ENCODE data around the gene DHRSX. TPM values are rescaled to one million over a fixed set of nuclear protein-coding genes. Genes with fewer than 3 reads are reported as not detected.

Gene DHRSX
- total and polyA plus RNA-seq, 2 experiments from 2014 or later = 15.2 to 30.2 TPM

- no peak overlapping the region for H3K4me3 ChIP-seq
- H3K4me2 ChIP-seq (ENCODE audit: unreplicated experiment) = no peak overlapping the region
- in situ Hi-C loops (cut with MboI) = no loop called here
- no peaks in the 10 kb centered on the region for H3K9me2 ChIP-seq (ENCODE audit: insufficient read depth)
- H3K9me3 ChIP-seq (ENCODE audit: low read depth) = no peaks in the 10 kb centered on the region
- H3K79me2 ChIP-seq (ENCODE audit: insufficient read depth) = peaks cover 5% of the 10 kb centered on the region
- no peak overlapping the region for H2AFZ ChIP-seq
- H4K20me1 ChIP-seq (ENCODE audit: insufficient read depth) = no peaks in the 10 kb centered on the region
- H3K27ac ChIP-seq = no peak overlapping the region
- TF ChIP-seq EZH2 (IDR thresholded peaks at IDR 0.05; ENCODE audit: insufficient read depth, poor library complexity, severe bottlenecking) (no peak), EZH2phosphoT487 (IDR thresholded peaks at IDR 0.05; ENCODE audit: insufficient read depth, low read depth) (no peak)
- no peaks in the 10 kb centered on the region for H3K27me3 ChIP-seq (replicated peaks; ENCODE audit: insufficient read depth)
- no peaks in the 10 kb centered on the region for H3K36me3 ChIP-seq (ENCODE audit: low read depth)
- H3F3A ChIP-seq (ENCODE audit: insufficient read depth) = no peaks in the 10 kb centered on the region
- no peak for DNase-seq
- no peaks in the 10 kb centered on the region for H3K4me1 ChIP-seq (ENCODE audit: insufficient read depth)
- H3K9ac ChIP-seq = no peak overlapping the region
- WGBS, 2 experiments (ENCODE audit: low coverage in 1 of 2, low lambda C conversion rate in 2 of 2, missing lambda C conversion rate in 2 of 2) = 95 to 96% methylated on average over 22 of the region's 22 CpGs
Measured at GRCh38 chrX:2452317-2452784, 48.4 kb downstream of the DHRSX start.

DNA sequence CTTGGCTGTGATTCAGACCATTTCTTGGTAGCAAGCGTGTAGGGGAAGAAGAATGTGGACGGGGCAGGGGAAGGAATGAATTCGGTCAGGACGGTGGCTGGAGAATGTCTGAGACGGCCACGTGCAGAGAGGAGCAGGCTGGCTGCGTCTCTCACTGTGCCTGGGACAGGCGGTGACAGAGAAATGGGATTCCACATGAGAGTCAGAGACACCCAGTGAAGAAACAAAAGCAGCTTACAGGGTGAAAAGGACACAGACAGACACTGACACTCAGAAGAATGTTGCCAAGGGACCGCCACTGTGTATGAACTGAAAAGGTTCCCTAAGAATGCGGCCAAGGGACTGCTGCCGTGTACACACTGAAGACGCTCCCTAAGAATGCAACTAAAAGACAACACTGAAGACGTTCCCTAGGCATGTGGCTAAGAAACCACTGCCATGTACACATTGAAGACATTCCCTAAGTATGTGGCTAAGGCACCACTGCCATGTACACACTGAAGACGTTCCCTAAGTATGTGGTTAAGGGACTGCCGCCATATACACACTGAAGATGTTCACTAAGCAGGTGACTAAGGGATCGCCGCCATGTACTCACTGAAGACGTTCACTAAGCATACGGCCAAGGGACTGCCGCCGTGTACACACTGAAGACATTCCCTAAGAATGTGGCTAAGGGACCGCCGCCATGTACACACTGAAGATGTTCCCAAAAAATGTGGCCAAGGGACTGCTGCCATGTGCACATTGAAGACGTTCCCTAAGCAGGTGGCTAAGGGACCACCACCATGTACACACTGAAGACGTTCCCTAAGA, 49.1 kb downstream of the DHRSX start:
- WGBS, 2 experiments (ENCODE audit: low coverage in 1 of 2, low lambda C conversion rate in 2 of 2, missing lambda C conversion rate in 2 of 2) = 54 to 57% methylated on average over 25 of the region's 25 CpGs
- Histone ChIP-seq H3K9ac (no peak overlapping the region), H3K4me2 (ENCODE audit: unreplicated experiment) (peak overlapping the region; percentile 20)

DNA sequence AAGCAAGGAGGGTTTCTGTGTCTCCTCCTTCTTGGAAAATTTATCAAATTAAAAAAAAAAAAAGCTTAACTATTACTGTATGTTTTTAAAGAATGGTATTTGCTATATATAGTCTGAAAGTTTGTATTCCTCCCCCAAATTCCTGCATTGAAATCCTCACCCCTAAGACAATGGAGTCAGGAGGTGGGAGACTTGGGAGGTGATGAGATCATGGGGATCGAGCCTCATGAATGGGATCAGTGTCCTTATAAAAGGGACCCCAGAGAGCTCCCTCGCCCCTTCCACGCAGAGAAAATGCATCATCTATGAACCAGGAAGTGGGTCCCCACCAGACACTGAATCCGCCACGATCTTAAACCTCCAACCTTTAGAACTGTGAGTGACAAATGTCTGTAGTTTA, 50.1 kb downstream of the DHRSX start:
- Histone ChIP-seq H3K36me3 (ENCODE audit: low read depth) (no peaks in the 10 kb centered on the region), H3K9ac (no peak overlapping the region), H3K27me3 (replicated peaks; ENCODE audit: insufficient read depth) (no peaks in the 10 kb centered on the region), H3K9me2 (ENCODE audit: insufficient read depth) (no peaks in the 10 kb centered on the region), H2AFZ (no peak overlapping the region), H4K20me1 (ENCODE audit: insufficient read depth) (no peaks in the 10 kb centered on the region), H3F3A (ENCODE audit: insufficient read depth) (no peaks in the 10 kb centered on the region), H3K4me3 (no peak overlapping the region), H3K4me2 (ENCODE audit: unreplicated experiment) (no peak overlapping the region), H3K27ac (no peak overlapping the region), H3K4me1 (ENCODE audit: insufficient read depth) (no peaks in the 10 kb centered on the region), H3K9me3 (ENCODE audit: low read depth) (no peaks in the 10 kb centered on the region), H3K79me2 (ENCODE audit: insufficient read depth) (peaks cover 11% of the 10 kb centered on the region)
- no peak for TF ChIP-seq EZH2phosphoT487 (IDR thresholded peaks at IDR 0.05; ENCODE audit: insufficient read depth, low read depth)
- no peak for TF ChIP-seq EZH2 (IDR thresholded peaks at IDR 0.05; ENCODE audit: insufficient read depth, poor library complexity, severe bottlenecking)
- in situ Hi-C loops (cut with MboI) = no loop called here
- WGBS, 2 experiments (ENCODE audit: low coverage in 1 of 2, low lambda C conversion rate in 2 of 2, missing lambda C conversion rate in 2 of 2) = 74 to 81% methylated on average over 5 of the region's 5 CpGs
- no peak for DNase-seq

More for the DNA sequence above, 49.1 kb downstream of the DHRSX start:
- DNase-seq = peak; percentile 43
- H3K27ac ChIP-seq = no peak overlapping the region
- H3F3A ChIP-seq (ENCODE audit: insufficient read depth) = no peaks in the 10 kb centered on the region
- no peaks in the 10 kb centered on the region for H3K4me1 ChIP-seq (ENCODE audit: insufficient read depth)
- H3K27me3 ChIP-seq (replicated peaks; ENCODE audit: insufficient read depth) = no peaks in the 10 kb centered on the region
- no peaks in the 10 kb centered on the region for H4K20me1 ChIP-seq (ENCODE audit: insufficient read depth)
- H3K36me3 ChIP-seq (ENCODE audit: low read depth) = no peaks in the 10 kb centered on the region
- no peak overlapping the region for H2AFZ ChIP-seq
- H3K4me3 ChIP-seq = no peak overlapping the region
- no peak for TF ChIP-seq EZH2 (IDR thresholded peaks at IDR 0.05; ENCODE audit: insufficient read depth, poor library complexity, severe bottlenecking)
- no peak for TF ChIP-seq EZH2phosphoT487 (IDR thresholded peaks at IDR 0.05; ENCODE audit: insufficient read depth, low read depth)
- H3K9me3 ChIP-seq (ENCODE audit: low read depth) = no peaks in the 10 kb centered on the region
- no peaks in the 10 kb centered on the region for H3K9me2 ChIP-seq (ENCODE audit: insufficient read depth)
- H3K79me2 ChIP-seq (ENCODE audit: insufficient read depth) = peaks cover 11% of the 10 kb centered on the region
- in situ Hi-C loops (cut with MboI) = no loop called here

GRCh38 chrX:2449135-2449886, 51.5 kb downstream of the DHRSX start:
- Histone ChIP-seq H3K9me3 (ENCODE audit: low read depth) (no peaks in the 10 kb centered on the region), H2AFZ (no peak overlapping the region), H3K36me3 (ENCODE audit: low read depth) (no peaks in the 10 kb centered on the region), H3K79me2 (ENCODE audit: insufficient read depth) (peaks cover 13% of the 10 kb centered on the region), H3K27ac (no peak overlapping the region), H4K20me1 (ENCODE audit: insufficient read depth) (no peaks in the 10 kb centered on the region), H3K4me1 (ENCODE audit: insufficient read depth) (no peaks in the 10 kb centered on the region), H3K4me3 (no peak overlapping the region), H3F3A (ENCODE audit: insufficient read depth) (no peaks in the 10 kb centered on the region), H3K9me2 (ENCODE audit: insufficient read depth) (no peaks in the 10 kb centered on the region), H3K9ac (no peak overlapping the region), H3K27me3 (replicated peaks; ENCODE audit: insufficient read depth) (no peaks in the 10 kb centered on the region), H3K4me2 (ENCODE audit: unreplicated experiment) (no peak overlapping the region)
- TF ChIP-seq EZH2 (IDR thresholded peaks at IDR 0.05; ENCODE audit: insufficient read depth, poor library complexity, severe bottlenecking) (no peak), EZH2phosphoT487 (IDR thresholded peaks at IDR 0.05; ENCODE audit: insufficient read depth, low read depth) (no peak)
- WGBS, 2 experiments (ENCODE audit: low coverage in 1 of 2, low lambda C conversion rate in 2 of 2, missing lambda C conversion rate in 2 of 2) = 92 to 94% methylated on average over 12 to 13 of the region's 13 CpGs
- DNase-seq = no peak
- in situ Hi-C loops (cut with MboI) = no loop called here

All from GM23248 (cell line).